ENCODE measurements around the gene PPY.

- TF ChIP-seq CTCF (conservative IDR thresholded peaks at IDR 0.05 in 1 of 2, IDR thresholded peaks at IDR 0.05 in 1 of 2; ENCODE audit: low read depth in 1 of 2, low read length in 2 of 2) (no peak), EZH2 (IDR thresholded peaks at IDR 0.05; ENCODE audit: low read length, missing control alignments) (no peak)
Measured at GRCh38 chr17:43913584-43913983, 28.7 kb downstream of the PPY start.
